Body of pancreas (tissue), 4 donors: ENCODE results near the gene TNIK.

Experiments
- POLR2A ChIP-seq, 3 donors: fragments of 450-650 bp; IDR thresholded peaks; one replicate each; pipeline ENCODE4 v1.6.1; 2016; ENCODE audit warnings: antibody characterized with exemption in 3 of 3, mild to moderate bottlenecking in 2 of 3
- TF ChIP-seq, protein P1 (sequence below), 7 experiments: fragments of 450-650 bp in 4 of 7; fragments of 200-600 bp in 3 of 7; sonication (generic) in 3 of 7; IDR thresholded peaks; one replicate each; pipeline ENCODE4 v1.5.1; 2016 to 2019; ENCODE audit warnings: antibody characterized with exemption in 7 of 7

DNA sequence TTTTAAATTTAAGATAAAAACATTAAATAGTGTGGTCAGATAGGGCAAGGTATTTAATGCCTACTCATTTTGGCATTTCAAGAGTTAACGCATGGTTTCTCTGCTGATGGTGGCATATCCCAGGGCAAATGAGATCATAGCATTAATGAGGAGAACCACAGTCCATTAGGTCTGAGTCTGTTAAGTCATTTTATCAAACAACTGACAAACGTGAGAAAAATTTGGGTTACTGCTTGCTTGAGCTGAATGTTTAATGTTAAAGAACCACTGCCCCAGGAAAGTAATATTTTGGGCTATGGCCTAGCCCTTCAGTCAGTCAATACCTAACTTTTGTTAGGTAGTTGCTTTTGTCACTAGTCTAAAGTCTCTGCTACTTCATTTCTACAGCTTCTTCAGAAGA is 395.7 kb downstream of the TNIK start:
- TF ChIP-seq, protein P1, sequence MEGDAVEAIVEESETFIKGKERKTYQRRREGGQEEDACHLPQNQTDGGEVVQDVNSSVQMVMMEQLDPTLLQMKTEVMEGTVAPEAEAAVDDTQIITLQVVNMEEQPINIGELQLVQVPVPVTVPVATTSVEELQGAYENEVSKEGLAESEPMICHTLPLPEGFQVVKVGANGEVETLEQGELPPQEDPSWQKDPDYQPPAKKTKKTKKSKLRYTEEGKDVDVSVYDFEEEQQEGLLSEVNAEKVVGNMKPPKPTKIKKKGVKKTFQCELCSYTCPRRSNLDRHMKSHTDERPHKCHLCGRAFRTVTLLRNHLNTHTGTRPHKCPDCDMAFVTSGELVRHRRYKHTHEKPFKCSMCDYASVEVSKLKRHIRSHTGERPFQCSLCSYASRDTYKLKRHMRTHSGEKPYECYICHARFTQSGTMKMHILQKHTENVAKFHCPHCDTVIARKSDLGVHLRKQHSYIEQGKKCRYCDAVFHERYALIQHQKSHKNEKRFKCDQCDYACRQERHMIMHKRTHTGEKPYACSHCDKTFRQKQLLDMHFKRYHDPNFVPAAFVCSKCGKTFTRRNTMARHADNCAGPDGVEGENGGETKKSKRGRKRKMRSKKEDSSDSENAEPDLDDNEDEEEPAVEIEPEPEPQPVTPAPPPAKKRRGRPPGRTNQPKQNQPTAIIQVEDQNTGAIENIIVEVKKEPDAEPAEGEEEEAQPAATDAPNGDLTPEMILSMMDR (IDR thresholded peaks at IDR 0.05) = no peak
- TF ChIP-seq POLR2A (IDR thresholded peaks at IDR 0.05) = no peak
